Loucy (cell line): Measurements from ENCODE around the gene AASS.

ENCODE experiments used
- H2AFZ ChIP-seq: fragments of 200-600 bp; sonication (generic); 2 replicates; pipeline ENCODE4 v1.6.0; 2016; ENCODE audit warnings: antibody characterized with exemption, mild to moderate bottlenecking, low read length, moderate library complexity
- H3F3A ChIP-seq: fragments of 200-600 bp; 2 replicates; pipeline ENCODE4 v1.6.0; 2016; ENCODE audit warnings: antibody characterized with exemption, low read depth, mild to moderate bottlenecking
- H3K27me3 ChIP-seq: fragments of 200-600 bp; sonication (generic); 2 replicates; pipeline ENCODE4 v1.6.1; 2014; ENCODE audit warnings: low read length, mild to moderate bottlenecking; ENCODE audit not compliant: insufficient read depth, poor library complexity, severe bottlenecking
- H3K36me3 ChIP-seq: fragments of 200-600 bp; sonication (generic); 2 replicates; pipeline ENCODE4 v1.6.1; 2016; ENCODE audit warnings: low read length; ENCODE audit not compliant: insufficient read depth
- H3K4me1 ChIP-seq: fragments of 200-600 bp; sonication (generic); 2 replicates; pipeline ENCODE4 v1.5.1; 2014; ENCODE audit warnings: low read length, mild to moderate bottlenecking; ENCODE audit not compliant: insufficient read depth, poor library complexity, severe bottlenecking
- H3K4me2 ChIP-seq: fragments of 200-600 bp; sonication (generic); 2 replicates; pipeline ENCODE4 v1.6.0; 2014; ENCODE audit warnings: antibody characterized with exemption, low read length, low read depth, mild to moderate bottlenecking; ENCODE audit not compliant: poor library complexity, severe bottlenecking
- H3K4me3 ChIP-seq: fragments of 200-600 bp; sonication (generic); 2 replicates; pipeline ENCODE4 v1.5.1; 2014; ENCODE audit warnings: low read length, mild to moderate bottlenecking, mixed read lengths; ENCODE audit not compliant: poor library complexity, severe bottlenecking
- H3K79me2 ChIP-seq: fragments of 200-600 bp; sonication (generic); 2 replicates; pipeline ENCODE4 v1.6.1; 2014; ENCODE audit warnings: low read length; ENCODE audit not compliant: insufficient read depth
- H3K9ac ChIP-seq: fragments of 200-600 bp; sonication (generic); 2 replicates; pipeline ENCODE4 v1.6.0; 2014; ENCODE audit warnings: mild to moderate bottlenecking, low read depth, low read length, moderate library complexity; ENCODE audit not compliant: poor library complexity, severe bottlenecking
- H3K9me2 ChIP-seq: fragments of 200-600 bp; sonication (generic); replicated peaks from 2 replicates; pipeline ENCODE4 v1.6.1; 2016; ENCODE audit warnings: low read depth, low read length, mixed read lengths
- H3K9me3 ChIP-seq: fragments of 200-600 bp; sonication (generic); 2 replicates; pipeline ENCODE4 v1.6.1; 2014; ENCODE audit warnings: mild to moderate bottlenecking, antibody characterized with exemption, low read length, low read depth; ENCODE audit not compliant: insufficient read depth
- H4K20me1 ChIP-seq: fragments of 200-600 bp; sonication (generic); 2 replicates; pipeline ENCODE4 v1.6.0; 2014; ENCODE audit warnings: antibody characterized with exemption, low read length, mild to moderate bottlenecking; ENCODE audit not compliant: insufficient read depth, poor library complexity, severe bottlenecking
- CTCF ChIP-seq: fragments of 200-600 bp; sonication (generic); conservative IDR thresholded peaks from 2 replicates; pipeline ENCODE4 v1.5.1; 2014; ENCODE audit warnings: mild to moderate bottlenecking, antibody characterized with exemption, low read length
- EZH2phosphoT487 ChIP-seq: fragments of 200-600 bp; IDR thresholded peaks from 2 replicates; pipeline ENCODE4 v1.6.1; 2018; ENCODE audit warnings: antibody characterized with exemption, mild to moderate bottlenecking, moderate library complexity, borderline replicate concordance

AASS gene

GRCh38 chr7:122148081-122148480, 4.0 kb upstream of the AASS start:
- Histone ChIP-seq H3K27me3 (no peaks in the 10 kb centered on the region), H2AFZ (no peak overlapping the region), H3K9me3 (no peaks in the 10 kb centered on the region), H3K79me2 (no peaks in the 10 kb centered on the region), H3F3A (no peaks in the 10 kb centered on the region), H3K4me3 (no peak overlapping the region), H3K4me2 (no peak overlapping the region), H4K20me1 (no peaks in the 10 kb centered on the region), H3K9ac (no peak overlapping the region), H3K4me1 (no peaks in the 10 kb centered on the region), H3K9me2 (no peaks in the 10 kb centered on the region), H3K36me3 (no peaks in the 10 kb centered on the region)
- TF ChIP-seq CTCF, result no peak
- no peak for TF ChIP-seq EZH2phosphoT487

GRCh38 chr7:122145937-122146645, 2.0 kb upstream of the AASS start:
- H3F3A ChIP-seq, result no peaks in the 10 kb centered on the region
- H2AFZ ChIP-seq, result no peak overlapping the region
- H3K4me2 ChIP-seq, result no peak overlapping the region
- TF ChIP-seq EZH2phosphoT487, result no peak
- H3K9ac ChIP-seq, result no peak overlapping the region
- no peaks in the 10 kb centered on the region for H3K27me3 ChIP-seq
- no peaks in the 10 kb centered on the region for H3K9me2 ChIP-seq
- no peaks in the 10 kb centered on the region for H4K20me1 ChIP-seq
- no peaks in the 10 kb centered on the region for H3K79me2 ChIP-seq
- H3K36me3 ChIP-seq, result no peaks in the 10 kb centered on the region
- no peaks in the 10 kb centered on the region for H3K9me3 ChIP-seq
- H3K4me1 ChIP-seq, result no peaks in the 10 kb centered on the region
- H3K4me3 ChIP-seq, result no peak overlapping the region

- Histone ChIP-seq H3K36me3 (no peaks in the 10 kb centered on the region), H4K20me1 (no peaks in the 10 kb centered on the region), H3F3A (no peaks in the 10 kb centered on the region), H3K4me2 (no peak overlapping the region), H3K4me1 (no peaks in the 10 kb centered on the region), H3K9me2 (no peaks in the 10 kb centered on the region), H3K79me2 (no peaks in the 10 kb centered on the region), H2AFZ (no peak overlapping the region), H3K27me3 (no peaks in the 10 kb centered on the region), H3K9me3 (no peaks in the 10 kb centered on the region), H3K4me3 (no peak overlapping the region), H3K9ac (no peak overlapping the region)
- TF ChIP-seq EZH2phosphoT487 (no peak), CTCF (no peak)
These were observed 686 bp downstream of the AASS start for GRCh38 chr7:122143376-122143750.

- no peaks in the 10 kb centered on the region for H3K9me3 ChIP-seq
- no peaks in the 10 kb centered on the region for H3K9me2 ChIP-seq
- TF ChIP-seq EZH2phosphoT487, result no peak
- no peak for TF ChIP-seq CTCF
- H3F3A ChIP-seq, result no peaks in the 10 kb centered on the region
- H3K79me2 ChIP-seq, result no peaks in the 10 kb centered on the region
- H2AFZ ChIP-seq, result no peak overlapping the region
- H3K4me3 ChIP-seq, result no peak overlapping the region
- no peaks in the 10 kb centered on the region for H4K20me1 ChIP-seq
- no peaks in the 10 kb centered on the region for H3K36me3 ChIP-seq
- H3K4me1 ChIP-seq, result peaks cover 12% of the 10 kb centered on the region
- no peaks in the 10 kb centered on the region for H3K27me3 ChIP-seq
- H3K4me2 ChIP-seq, result no peak overlapping the region
- no peak overlapping the region for H3K9ac ChIP-seq
These were observed 3.1 kb downstream of the AASS start for GRCh38 chr7:122140918-122141317.
